Hematopoietic multipotent progenitor cell treated with erythropoietin and hydrocortisone succinate and interleukin-3 and kit ligand, for 8 days (in vitro differentiated cells): ENCODE results near the gene HS6ST3.

ENCODE experiments used
- DNase-seq: peaks from one replicate; pipeline ENCODE4 v3.0.0-alpha.2; 2015

HS6ST3 gene

GRCh38 chr13:96342286-96342685 is 252.4 kb downstream of the HS6ST3 start:
- DNase-seq, result no peak

DNA sequence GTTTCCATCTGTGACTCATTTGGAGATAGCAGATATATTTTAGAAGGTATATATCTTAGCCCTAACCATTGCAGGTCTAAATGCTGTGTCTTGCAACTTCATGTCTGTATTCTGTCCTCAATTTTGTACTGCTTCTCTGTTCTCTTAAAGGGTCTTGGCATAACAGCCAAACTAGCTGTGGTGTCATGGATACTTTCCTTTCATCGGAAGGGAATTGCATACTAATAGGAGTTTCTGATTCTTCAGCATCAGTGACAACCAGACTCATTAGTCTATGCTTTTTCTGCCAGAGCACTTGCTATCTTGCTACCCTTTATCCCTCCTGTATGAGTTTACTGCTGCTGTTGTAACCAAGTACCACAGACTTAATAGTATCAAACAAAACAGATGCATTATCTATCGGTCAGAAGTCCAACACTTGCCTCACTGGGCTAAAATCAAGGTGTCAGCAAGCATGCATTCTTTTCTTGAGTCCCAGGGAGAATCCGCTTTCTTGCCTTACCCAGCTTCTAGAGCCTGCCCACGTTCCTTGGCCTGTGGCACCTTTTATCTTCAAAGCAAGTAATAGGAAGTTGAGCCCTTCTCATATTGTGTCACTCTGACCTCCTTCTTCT is 253.1 kb downstream of the HS6ST3 start:
- DNase-seq, result no peak

- DNase-seq, result no peak
Measured at GRCh38 chr13:96346921-96347320, 257.0 kb downstream of the HS6ST3 start.

GRCh38 chr13:96373597-96373996 is 283.7 kb downstream of the HS6ST3 start:
- DNase-seq, result no peak

DNA sequence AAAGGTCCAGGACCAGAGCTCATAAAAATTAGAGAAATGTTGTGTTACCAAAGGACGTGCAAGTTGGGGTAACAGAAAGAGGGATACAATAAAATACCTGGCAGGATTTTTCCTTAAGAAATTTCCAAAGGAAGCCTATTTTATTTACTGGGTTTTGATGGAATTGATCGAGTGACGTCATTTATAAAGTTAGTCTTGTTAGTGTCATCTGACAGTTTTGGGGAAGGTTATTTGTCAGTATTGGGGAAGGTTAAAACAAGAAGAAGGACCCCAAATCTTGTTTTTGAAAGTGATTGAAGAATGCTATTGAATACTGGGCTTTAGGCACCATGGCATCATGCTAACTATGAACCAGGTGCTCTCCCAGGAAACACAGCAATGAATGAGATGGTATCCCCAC is 287.9 kb downstream of the HS6ST3 start:
- DNase-seq, result no peak

DNA sequence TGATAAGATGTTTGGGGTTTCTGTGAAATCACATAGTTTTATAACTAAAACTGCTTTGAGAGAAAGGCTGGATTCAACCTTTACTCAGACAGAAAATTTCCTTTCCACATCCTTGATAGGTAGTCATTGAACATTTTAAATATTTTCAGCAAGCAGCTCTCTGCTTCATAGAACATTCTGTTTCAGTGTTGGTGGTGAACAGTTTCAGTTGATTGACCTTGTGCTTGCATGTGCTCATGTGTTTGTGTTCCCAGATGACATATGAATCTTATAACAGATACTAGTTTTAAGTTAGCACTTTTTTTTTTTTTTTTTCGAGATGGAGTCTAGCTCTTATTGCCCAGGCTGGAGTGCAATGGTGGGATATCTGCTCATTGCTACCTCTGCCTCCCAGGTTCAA is 290.1 kb downstream of the HS6ST3 start:
- DNase-seq, result no peak

DNA sequence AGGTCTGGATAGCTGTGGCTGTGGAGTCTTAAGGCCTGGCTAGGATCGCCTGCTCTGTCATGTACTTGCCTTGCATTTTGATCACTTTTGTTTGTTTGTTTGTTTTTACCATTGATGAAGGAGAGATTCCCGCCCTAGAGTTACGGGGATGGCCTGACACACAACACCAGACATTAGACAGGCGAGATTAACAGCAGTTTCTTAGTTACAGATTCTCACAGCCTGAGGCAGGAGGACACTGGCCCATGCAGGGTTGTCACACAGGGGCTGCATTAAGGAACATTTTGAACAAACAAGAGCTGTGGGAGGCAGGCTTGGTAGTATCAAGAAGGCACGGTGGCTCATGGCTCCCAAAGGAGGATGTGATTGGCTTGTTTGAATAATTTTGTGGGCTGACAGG is 291.8 kb downstream of the HS6ST3 start:
- DNase-seq, result no peak

- no peak for DNase-seq
Measured at GRCh38 chr13:96388598-96388997, 298.7 kb downstream of the HS6ST3 start.

GRCh38 chr13:96391606-96392005 is 301.7 kb downstream of the HS6ST3 start:
- no peak for DNase-seq

DNA sequence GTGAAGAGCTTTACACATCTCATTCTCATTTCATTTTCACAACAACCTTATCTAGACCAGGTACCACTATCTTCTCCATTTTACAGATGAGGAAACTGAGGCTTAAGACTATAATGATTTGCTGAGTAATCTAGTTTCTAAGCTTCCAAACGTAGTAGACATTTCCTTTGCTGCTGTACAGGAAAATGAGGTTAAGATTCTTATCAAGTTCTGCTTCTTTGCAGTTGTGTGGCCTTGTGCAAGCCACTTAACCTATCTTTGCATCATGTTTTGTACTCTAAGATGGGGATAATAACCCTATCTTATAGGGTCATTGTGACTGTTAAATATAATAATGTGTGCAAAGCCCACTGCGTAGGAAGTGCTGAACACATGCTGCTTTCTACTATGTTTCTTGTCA is 307.9 kb downstream of the HS6ST3 start:
- DNase-seq, result peak; percentile 10

- DNase-seq, result no peak
Measured at GRCh38 chr13:96398486-96398885, 308.6 kb downstream of the HS6ST3 start.

GRCh38 chr13:96403241-96403640 is 313.3 kb downstream of the HS6ST3 start:
- no peak for DNase-seq

- DNase-seq, result no peak
Measured at GRCh38 chr13:96403651-96404050, 313.7 kb downstream of the HS6ST3 start.

DNA sequence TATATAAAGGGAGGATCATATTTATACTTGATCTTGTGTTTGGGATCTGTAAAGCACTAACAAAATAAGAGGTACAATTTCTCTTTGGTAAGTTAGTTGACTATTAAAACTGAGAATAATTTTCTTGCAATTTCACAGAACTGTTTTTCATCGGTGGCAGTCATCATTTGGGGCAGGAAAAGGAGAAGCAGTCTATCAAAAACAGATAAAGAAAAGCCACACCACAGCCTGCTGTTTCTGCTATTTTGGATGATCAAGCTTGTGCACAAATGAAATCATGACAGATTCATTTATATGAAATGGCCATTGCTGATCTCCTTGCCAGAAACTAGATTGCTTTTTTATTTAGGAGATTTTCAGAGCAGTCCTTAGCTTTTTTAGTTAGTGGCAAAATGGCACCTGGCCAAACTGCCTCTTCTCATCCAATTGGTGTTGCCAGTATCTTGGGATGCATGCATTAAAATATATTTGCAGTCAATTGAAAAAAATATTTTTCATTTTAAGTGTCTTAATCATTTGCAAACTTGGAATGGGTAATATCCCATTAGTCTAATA is 326.0 kb downstream of the HS6ST3 start:
- DNase-seq, result no peak

DNA sequence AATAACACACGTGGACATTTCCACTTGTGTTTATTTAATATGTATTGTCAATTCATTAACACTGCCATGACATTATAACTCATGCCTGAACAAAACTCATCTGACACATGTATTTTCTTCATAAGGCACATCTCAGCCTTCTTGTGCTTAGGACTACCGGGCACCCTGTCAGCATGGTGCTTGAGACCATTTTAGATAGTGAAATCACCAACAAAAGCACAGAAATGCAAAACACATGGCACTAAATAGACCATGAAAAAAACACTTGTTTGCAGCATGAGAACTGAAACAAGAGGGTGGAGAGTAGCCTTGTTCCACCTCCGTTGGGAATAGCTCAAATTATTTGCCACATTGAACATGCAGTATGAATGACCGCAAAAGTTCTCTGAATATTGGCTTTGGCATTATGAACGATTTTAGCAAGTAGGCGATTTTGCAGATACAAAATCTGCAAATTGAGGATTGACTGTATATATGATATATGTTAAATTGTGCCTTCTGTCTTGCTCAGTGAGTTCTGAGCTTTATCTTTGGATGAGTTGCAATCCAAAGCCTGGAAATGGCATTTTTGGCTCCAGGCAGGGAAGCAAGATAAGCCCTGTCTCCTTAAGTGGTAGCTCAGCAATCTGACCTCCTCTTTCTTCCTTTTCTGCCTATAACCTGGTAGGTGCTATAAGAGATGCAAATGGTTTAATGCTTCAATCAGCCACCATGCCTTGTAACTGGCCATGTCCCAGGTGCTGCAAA is 328.2 kb downstream of the HS6ST3 start:
- DNase-seq, result no peak

DNA sequence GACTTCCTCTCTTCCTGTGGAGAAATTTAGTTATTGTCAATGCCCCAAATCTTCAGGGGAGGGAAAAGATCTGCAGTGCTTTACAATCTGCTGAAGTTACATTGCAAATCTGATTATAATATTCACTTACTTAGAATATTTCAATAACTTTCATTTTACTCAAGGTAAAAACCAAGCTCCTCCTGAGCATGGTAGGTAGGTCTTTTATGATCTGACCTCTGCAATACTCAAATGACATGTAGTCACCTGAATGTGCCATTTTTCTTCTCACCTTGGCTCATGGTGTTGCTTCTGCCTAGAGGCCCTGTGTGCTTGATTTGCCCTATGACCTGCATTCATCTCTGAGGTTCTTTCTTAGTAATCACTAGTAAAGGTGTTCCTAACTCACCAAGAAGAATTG is 331.4 kb downstream of the HS6ST3 start:
- DNase-seq, result no peak

DNA sequence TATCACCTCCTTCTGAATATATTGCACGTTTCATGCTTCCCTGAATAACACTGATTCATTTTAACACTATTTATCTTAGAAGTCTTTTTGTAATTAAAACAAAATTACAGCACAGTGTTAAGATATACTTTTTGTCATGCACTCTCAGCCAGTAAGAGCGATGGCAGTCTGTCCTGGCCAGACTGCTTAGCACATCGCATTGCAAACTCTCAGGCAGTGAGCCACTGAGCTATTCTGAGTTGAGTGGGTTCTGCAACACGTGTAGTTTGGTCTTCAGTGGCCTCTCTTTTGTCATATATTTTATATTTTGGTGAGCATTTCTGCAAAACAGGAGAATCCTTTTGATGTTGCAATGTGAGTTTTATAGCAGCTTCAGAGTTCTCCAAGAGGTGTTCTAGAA is 332.1 kb downstream of the HS6ST3 start:
- DNase-seq, result no peak

GRCh38 chr13:96426167-96426566 is 336.3 kb downstream of the HS6ST3 start:
- DNase-seq, result no peak

DNA sequence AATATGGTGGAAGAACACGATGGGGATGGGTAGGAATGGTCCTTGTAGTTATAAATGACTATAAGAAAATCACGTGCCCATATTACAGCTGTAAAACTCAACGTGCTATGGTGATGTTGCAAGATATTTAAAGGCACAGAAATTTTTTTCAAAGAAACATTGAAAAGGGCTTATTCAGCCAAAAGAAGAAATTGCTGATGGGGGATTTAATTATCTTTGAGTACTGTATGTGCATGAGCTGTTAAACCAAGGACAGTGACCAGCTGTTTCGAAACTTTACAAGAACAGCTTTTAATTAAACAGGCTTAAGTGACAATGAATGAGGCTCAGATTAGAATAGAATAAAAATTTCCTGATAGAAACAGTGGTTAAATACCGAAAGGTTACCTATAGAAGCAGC is 339.0 kb downstream of the HS6ST3 start:
- no peak for DNase-seq

DNA sequence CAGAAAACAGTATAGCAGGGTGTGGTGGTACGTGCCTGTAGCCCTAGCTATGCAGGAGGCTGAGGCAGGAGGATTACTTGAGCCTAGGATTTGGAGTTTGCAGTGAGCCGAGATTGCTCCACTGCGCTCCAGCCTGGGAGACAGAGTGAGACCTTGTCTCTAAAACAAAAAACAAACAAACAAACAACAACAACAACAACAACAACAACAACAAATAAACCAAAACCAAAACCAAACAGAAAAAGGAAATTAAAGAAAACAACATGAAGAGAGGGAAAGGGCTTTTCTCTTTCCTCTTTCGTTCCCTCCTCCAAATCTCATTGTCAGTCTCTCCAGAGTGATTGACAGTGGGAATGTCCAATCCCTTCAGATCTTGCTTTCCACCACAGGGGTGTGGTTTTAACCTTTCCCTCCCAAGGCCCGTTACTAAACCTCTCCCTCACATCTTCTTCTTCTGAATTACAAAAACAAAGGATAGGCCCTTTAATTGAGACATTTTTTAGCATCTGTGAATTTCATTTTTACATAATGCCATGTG is 341.2 kb downstream of the HS6ST3 start:
- DNase-seq, result no peak

GRCh38 chr13:96444676-96445075 is 354.8 kb downstream of the HS6ST3 start:
- no peak for DNase-seq

DNA sequence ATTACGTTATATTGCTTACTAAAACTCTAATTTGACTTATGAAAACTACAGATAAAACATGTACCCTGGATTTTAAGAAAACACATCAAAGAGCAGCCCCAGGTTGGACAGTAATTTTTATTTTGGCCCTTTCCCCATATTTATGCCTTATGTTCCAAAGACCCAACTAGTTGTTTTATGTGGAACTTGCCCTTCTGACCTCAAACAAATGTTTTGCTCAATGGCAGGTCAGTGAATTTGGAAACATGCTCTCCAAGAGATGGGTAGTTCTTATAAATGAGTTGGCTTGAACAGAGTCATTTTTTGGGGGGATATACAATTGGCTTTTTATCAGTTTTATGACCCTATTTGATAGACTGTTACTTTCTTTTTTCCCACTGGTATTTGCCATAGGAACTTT is 360.0 kb downstream of the HS6ST3 start:
- no peak for DNase-seq

DNA sequence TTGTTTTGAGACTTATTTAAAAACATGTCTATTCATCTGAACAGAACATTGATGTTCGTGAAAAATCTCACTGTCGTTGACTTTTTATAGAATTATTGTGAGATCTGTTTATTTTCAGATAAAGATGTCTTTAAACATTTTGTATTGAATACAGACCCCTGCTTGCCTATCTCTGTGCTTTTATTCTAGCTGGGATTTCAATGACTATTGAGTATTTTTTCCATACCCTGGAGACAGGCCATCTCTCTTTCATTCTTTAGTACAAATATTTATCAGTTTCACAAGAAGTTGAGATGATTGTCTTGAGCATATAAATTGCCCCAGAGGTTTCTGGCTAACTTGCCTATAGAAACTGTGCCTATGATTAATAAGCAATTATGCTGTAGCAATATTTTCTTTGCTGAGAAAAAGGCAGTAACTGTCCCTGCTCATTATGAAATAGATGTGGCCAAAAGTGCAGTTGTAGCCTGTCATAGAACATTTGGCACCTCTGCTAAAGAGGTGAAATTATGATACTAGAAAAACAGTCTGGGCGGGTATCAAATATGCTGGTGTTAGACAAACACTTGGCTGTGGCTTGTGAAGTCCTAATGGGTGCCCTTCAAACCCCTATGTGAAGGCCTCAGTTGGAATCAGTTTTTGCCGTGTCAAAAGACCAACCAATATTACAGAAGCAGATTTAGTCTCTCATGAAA is 360.6 kb downstream of the HS6ST3 start:
- DNase-seq, result no peak

GRCh38 chr13:96454466-96454865 is 364.6 kb downstream of the HS6ST3 start:
- no peak for DNase-seq
